Keratinocyte (primary cell): ENCODE measurements around the gene ZNF462.

Experiments
- CTCF ChIP-seq, 3 experiments: IDR thresholded peaks in 1 of 3; conservative IDR thresholded peaks in 1 of 3; optimal IDR thresholded peaks in 1 of 3; 2 replicates in 2 of 3; 3 replicates in 1 of 3; pipeline versions ENCODE3 to v1.5.1; 2011; ENCODE audit warnings: low read length in 3 of 3, mild to moderate bottlenecking in 3 of 3, moderate library complexity in 2 of 3, control low read depth in 1 of 3, inconsistent platforms in 1 of 3; ENCODE audit not compliant: insufficient read depth in 2 of 3; ENCODE audit errors: extremely low read depth in 1 of 3
- EZH2 ChIP-seq: IDR thresholded peaks from one replicate; pipeline ENCODE4 v1.6.1; 2012; ENCODE audit warnings: inconsistent platforms, mild to moderate bottlenecking, low read length, moderate library complexity

GRCh38 chr9:106835840-106836239 lies 27.1 kb upstream of the ZNF462 start:
- TF ChIP-seq CTCF (optimal IDR thresholded peaks at IDR 0.05 in 1 of 3, IDR thresholded peaks at IDR 0.05 in 1 of 3, conservative IDR thresholded peaks at IDR 0.05 in 1 of 3; ENCODE audit: extremely low read depth in 1 of 3, insufficient read depth in 2 of 3, low read length in 3 of 3) (no peak), EZH2 (no peak)
